VCaP (cell line): ENCODE data around the gene TARS2.

Source experiments
- H3K27ac ChIP-seq: fragments of 450-650 bp; 2 replicates; pipeline ENCODE4 v1.5.1; 2017
- CTCF ChIP-seq: fragments of 450-650 bp; conservative IDR thresholded peaks from 2 replicates; pipeline ENCODE4 v1.5.1; 2017; ENCODE audit warnings: mild to moderate bottlenecking, moderate library complexity

TARS2 gene

GRCh38 chr1:150529017-150529416, 41.8 kb downstream of the TARS2 start:
- no peak for TF ChIP-seq CTCF
- H3K27ac ChIP-seq: no peak overlapping the region

DNA sequence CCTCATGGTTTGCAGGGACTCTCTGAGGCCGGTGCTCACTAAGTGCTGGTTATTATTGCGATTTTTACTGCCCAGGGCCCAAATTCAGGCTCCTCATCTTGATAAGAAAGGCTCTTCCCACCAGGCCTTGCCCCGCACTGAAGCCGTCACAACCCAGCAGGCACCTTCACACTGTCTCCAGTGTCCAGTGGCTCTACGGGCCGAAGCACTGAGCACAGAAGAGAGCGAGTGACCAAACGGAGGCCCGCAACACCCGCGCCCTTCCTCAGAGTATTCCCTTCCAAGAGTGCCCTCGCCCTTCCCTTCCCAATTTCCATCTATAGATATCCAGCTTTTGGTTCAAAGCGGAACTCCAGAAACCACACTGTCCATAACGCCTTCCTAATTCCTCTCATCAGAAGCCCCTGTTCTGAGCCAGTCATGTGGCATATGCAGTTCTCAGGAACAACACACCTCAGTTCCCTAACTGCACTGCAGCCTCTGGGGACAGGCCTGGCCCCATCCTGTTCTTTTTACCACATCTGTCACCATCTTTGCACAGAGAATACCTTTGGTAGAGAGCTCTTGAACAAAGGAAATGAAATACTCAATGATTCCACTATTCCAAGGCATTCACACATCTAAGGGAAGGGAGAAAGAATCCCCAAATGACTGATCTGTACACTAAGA, 43.4 kb downstream of the TARS2 start:
- TF ChIP-seq CTCF: no peak
- no peak overlapping the region for H3K27ac ChIP-seq

DNA sequence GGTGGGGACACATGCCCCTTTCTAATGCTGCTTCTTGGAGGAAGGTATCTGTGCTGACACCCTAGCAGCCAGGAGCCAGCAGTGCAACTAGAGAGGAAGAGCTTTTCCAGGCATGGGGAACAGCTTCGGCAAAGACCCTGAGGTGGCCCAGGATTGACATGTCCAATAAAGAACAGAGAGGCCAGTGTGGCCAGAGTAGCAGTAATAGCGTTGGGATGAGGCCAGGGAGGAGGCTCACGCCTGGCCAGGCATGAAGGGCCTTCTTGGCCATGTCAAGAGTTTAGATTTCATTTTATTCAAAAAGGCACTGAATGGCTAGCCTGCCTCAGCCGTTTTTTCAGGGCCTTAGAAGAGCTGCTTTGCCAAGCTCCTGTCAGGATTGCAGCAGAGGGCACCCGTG, 45.6 kb downstream of the TARS2 start:
- peak; percentile 46 for TF ChIP-seq CTCF

DNA sequence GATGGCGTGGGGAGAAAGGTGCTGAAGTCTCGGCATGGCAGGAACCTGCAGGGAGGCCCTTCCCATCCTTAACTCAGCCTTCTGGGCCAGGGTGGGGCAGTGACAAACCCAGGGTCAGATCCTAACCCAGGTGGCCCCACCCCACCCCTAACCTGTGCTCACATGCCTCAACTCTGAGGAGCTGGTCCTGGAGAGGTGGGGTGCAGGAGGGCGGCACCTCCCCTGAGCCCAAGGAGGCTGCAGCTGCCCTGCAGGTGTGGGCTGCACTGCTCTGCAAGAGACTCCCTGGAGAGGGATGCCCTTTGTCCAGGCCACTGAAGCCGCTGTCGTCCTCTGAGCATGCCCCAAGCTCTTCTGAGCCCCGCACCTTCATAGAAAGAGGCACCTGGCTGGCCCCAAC, 46.8 kb downstream of the TARS2 start:
- no peak overlapping the region for H3K27ac ChIP-seq
- no peak for TF ChIP-seq CTCF

More for the DNA sequence above, 45.6 kb downstream of the TARS2 start:
- H3K27ac ChIP-seq: no peak overlapping the region

GRCh38 chr1:150535511-150536287, 48.5 kb downstream of the TARS2 start:
- no peak overlapping the region for H3K27ac ChIP-seq
- no peak for TF ChIP-seq CTCF

DNA sequence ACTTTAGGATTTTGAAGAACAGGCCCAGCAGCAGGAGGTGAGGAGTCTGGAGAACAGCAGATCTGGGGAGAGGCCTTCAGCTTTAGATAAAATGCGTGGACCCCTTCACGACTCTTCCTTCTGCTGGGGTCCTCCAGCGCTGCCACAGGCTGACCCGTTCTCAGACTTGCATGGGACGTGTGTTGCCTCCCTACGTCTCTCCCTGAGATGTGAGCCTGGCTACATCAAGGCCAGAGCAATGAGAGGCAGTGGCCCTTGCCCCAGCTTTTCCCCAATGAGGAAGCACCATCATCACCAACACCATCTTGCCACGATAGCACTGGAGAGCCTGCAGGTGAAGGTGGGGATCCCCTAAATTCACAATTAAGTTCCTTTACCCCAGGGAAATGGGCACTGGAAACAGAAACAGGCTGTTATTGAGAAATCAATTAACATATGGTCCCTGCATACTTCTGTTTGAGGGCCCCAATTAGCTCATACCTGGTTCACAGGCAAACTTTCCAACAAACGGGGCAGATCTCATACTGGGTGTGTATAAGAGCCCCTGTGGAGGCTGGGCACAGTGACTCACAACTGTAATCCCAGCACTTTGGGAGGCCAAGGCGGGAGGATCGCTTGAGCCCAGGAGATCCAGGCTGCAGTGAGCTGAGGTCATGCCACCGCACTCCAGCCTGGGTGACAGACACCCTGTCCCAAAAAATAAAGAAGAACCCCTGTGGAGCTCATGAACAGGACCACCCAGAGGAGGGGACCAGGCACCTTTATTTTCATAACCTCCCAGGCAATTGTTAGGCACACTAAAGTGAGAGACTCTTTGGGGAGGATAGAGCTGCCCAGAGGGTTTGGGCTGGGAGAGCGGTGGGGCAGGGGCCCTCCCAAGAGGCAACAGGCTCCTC, 49.9 kb downstream of the TARS2 start:
- TF ChIP-seq CTCF: no peak
- H3K27ac ChIP-seq: no peak overlapping the region
